HG03139 (cell line): Measurements from ENCODE around the gene GAA.

Source experiments
- ATAC-seq: cut with Tn5 transposase; IDR thresholded peaks from one replicate; pipeline ENCODE4 v1.9.1; 2021; ENCODE audit not compliant: unreplicated experiment

The GAA gene

GRCh38 chr17:80102664-80103448, 1.5 kb downstream of the GAA start:
- ATAC-seq = no peak

- ATAC-seq = no peak
Observed at GRCh38 chr17:80103449-80104085, 2.2 kb downstream of the GAA start.

GRCh38 chr17:80104321-80104955, 3.1 kb downstream of the GAA start:
- ATAC-seq = no peak

- ATAC-seq = no peak
Observed at GRCh38 chr17:80104956-80105375, 3.6 kb downstream of the GAA start.

- no peak for ATAC-seq
Observed at GRCh38 chr17:80105762-80106161, 4.4 kb downstream of the GAA start.

- no peak for ATAC-seq
Observed at GRCh38 chr17:80106176-80106575, 4.8 kb downstream of the GAA start.

GRCh38 chr17:80106751-80107150, 5.4 kb downstream of the GAA start:
- no peak for ATAC-seq

- ATAC-seq = no peak
Observed at GRCh38 chr17:80107231-80108021, 6.0 kb downstream of the GAA start.

- no peak for ATAC-seq
Observed at GRCh38 chr17:80108036-80108971, 6.9 kb downstream of the GAA start.

GRCh38 chr17:80109066-80109660, 7.8 kb downstream of the GAA start:
- ATAC-seq = no peak

GRCh38 chr17:80109713-80110446, 8.5 kb downstream of the GAA start:
- ATAC-seq = no peak

- ATAC-seq = no peak
Observed at GRCh38 chr17:80110447-80110812, 9.0 kb downstream of the GAA start.

GRCh38 chr17:80110927-80111701, 9.7 kb downstream of the GAA start:
- no peak for ATAC-seq

- no peak for ATAC-seq
Observed at GRCh38 chr17:80111702-80112470, 10.5 kb downstream of the GAA start.

- no peak for ATAC-seq
Observed at GRCh38 chr17:80112471-80113032, 11.2 kb downstream of the GAA start.

- ATAC-seq = no peak
Observed at GRCh38 chr17:80113033-80113484, 11.7 kb downstream of the GAA start.

- ATAC-seq = no peak
Observed at GRCh38 chr17:80114758-80115157, 13.4 kb downstream of the GAA start.
